ENCODE data around the gene TCEANC.

The TCEANC gene

GRCh38 chrX:13693341-13693961, 40.5 kb downstream of the TCEANC start:
- DNase-seq: no peak

- no peak for DNase-seq
Observed at GRCh38 chrX:13694359-13694758, 41.4 kb downstream of the TCEANC start.

- no peak for DNase-seq
Observed at GRCh38 chrX:13694983-13695382, 42.0 kb downstream of the TCEANC start.

DNA sequence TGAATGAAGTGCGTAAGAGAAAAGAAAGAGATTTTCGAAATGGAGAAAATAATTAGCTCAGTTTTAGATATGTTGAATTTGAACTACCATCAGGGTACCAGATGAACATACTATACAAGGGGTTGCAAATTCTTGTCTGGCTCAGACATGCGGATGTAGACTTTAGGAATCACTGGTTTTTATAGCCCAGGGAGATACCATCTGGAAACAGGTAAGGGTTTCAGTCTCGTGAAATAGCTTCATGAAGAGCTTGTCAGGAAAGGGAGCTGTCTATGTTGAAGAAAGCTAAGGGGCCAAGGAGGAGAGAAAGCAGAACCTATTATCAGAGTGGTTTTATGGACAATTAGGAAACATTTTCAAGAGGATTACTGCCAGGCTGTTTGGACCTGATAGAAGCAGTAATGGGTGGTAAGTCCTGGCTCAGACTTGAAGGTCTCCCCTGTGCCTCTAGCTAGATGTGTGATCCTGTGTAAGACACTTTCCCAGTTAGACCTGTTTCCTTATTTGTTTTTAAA, 42.7 kb downstream of the TCEANC start:
- DNase-seq: no peak

GRCh38 chrX:13697455-13697854, 44.5 kb downstream of the TCEANC start:
- no peak for DNase-seq

DNA sequence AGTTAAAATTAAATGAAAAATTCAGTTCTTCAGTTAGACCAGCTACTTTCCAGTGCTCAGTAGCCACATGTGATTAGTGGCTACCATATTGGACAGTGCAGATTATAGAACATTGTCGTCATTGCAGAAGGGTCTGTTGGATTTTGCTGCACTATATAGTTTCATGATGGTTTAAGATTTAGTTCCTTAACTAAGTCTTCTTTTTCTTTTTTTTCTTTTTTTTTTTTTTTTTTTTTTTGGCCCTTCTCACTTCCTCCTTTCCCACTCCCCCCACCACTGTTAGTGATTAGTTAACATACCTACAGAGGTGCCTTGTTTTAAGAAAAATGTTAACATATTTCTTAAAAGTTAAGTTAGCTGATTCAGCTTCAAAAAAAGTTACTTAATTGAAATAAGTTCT, 45.0 kb downstream of the TCEANC start:
- no peak for DNase-seq

GRCh38 chrX:13698432-13698831, 45.5 kb downstream of the TCEANC start:
- no peak for DNase-seq

GRCh38 chrX:13699183-13699826, 46.4 kb downstream of the TCEANC start:
- no peak for DNase-seq

GRCh38 chrX:13700380-13700779, 47.4 kb downstream of the TCEANC start:
- DNase-seq: no peak

DNA sequence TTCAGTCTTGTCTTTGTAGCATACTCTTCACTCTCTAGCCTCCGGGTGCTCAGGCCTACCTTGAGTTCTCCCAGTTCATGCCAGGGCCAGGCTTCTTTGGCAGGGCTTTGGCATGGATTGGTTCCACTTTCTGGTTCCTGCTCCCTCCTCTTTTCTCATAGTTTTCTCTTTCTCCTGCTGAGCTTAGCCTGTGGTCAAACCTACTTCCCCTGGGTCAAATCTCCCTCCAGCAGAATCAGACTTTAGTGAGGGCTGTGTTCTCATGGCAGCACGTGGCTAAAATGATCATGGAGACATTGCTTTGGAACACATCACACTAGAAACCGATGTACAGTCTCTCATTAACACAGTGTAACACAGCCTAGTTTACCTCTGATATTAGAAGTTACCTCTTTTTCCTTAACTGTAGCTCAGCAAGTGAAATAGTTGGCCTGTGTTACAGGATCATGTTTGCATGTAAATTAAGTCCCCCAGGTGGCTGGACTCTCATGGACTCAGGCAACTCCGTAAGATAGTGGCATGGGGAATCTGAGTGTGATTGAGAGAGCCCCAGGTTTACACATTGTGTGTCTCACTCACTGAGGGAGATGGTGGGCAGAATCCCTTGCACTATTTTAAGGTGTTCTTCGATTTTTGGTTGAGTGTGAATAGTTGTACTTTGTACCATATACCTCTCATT, 49.3 kb downstream of the TCEANC start:
- no peak for DNase-seq

DNA sequence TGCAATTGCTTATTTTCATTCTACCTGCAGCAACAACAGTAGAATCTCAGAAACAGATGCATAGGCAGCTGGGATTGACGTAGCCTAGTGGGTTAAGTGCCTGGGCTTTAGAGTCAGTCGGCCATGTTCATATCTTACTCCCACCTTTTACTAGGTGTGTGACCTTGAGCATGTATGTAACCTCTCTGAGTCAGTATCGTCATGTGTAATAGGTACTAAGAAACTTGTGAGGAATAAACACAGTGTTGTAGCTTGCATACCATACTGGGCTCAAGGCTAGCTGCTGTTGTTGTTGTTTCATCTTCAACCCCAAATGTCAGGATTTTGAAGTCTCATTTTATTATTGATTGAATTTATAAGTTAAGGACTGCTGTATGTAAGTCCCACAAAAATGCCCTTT, 50.2 kb downstream of the TCEANC start:
- no peak for DNase-seq

- no peak for DNase-seq
Observed at GRCh38 chrX:13703589-13703988, 50.6 kb downstream of the TCEANC start.

- DNase-seq: no peak
Observed at GRCh38 chrX:13711141-13711540, 58.2 kb downstream of the TCEANC start.
